Caco-2 (cell line): ENCODE measurements around the gene CDS2. TPM values are rescaled to one million over a fixed set of nuclear protein-coding genes. Genes with fewer than 3 reads are reported as not detected.
A peak's percentile ranks its signal among the peaks of the same experiment; 100 is the strongest.

Source experiments
- BruUV-seq: library from RNA; stranded (reverse); fragments of 400-500 nt; replicated peaks from 2 replicates; lab custom pipeline; 2021; lab: Mats Ljungman, UMichigan
- CTCF ChIA-PET: fragments of 300-600 bp; sonication (Branson Sonifier 250); formaldehyde crosslinking; loops from one replicate; lab custom pipeline; 2022; ENCODE audit warnings: antibody characterized with exemption; lab: Charles Lee
- POLR2A ChIA-PET: fragments of 300-600 bp; sonication (Branson Sonifier 250); formaldehyde crosslinking; loops from one replicate; lab custom pipeline; 2022; ENCODE audit warnings: antibody characterized with exemption; lab: Charles Lee
- DNase-seq, 2 experiments: peaks; one replicate each; pipeline versions ENCODE4 v3.0.0 to v3.0.0-alpha.2; 2020 to 2022
- H3K27me3 ChIP-seq: replicated peaks from 2 replicates; pipeline ENCODE4 v1.6.0; 2011; ENCODE audit warnings: low read length; ENCODE audit not compliant: control insufficient read depth, insufficient read depth
- H3K36me3 ChIP-seq: 2 replicates; pipeline ENCODE4 v1.5.1; 2011; ENCODE audit warnings: low read length; ENCODE audit not compliant: control insufficient read depth, insufficient read depth
- H3K4me1 ChIP-seq: fragments of 250-450 bp; sonication (Bioruptor Pico); 2 replicates; pipeline ENCODE4 v1.5.1; 2020; ENCODE audit warnings: mild to moderate bottlenecking
- H3K4me3 ChIP-seq: 2 replicates; pipeline ENCODE4 v1.5.1; 2011; ENCODE audit warnings: low read depth, mild to moderate bottlenecking, control low read depth, low read length
- H3K9me3 ChIP-seq: fragments of 250-450 bp; sonication (Bioruptor Pico); 2 replicates; pipeline ENCODE4 v1.5.1; 2020; ENCODE audit warnings: mild to moderate bottlenecking, moderate library complexity
- H3K27ac Mint-ChIP-seq: one replicate; pipeline ENCODE4 v1.8.0; 2022; ENCODE audit warnings: mixed read lengths; ENCODE audit not compliant: unreplicated experiment
- H3K27me3 Mint-ChIP-seq: one replicate; pipeline ENCODE4 v1.8.0; 2022; ENCODE audit warnings: mixed read lengths; ENCODE audit not compliant: insufficient read depth, unreplicated experiment
- H3K36me3 Mint-ChIP-seq: one replicate; pipeline ENCODE4 v1.8.0; 2022; ENCODE audit warnings: mild to moderate bottlenecking, mixed read lengths; ENCODE audit not compliant: insufficient read depth, unreplicated experiment
- H3K4me1 Mint-ChIP-seq: one replicate; pipeline ENCODE4 v1.8.0; 2022; ENCODE audit warnings: low read depth, mixed read lengths; ENCODE audit not compliant: unreplicated experiment
- H3K4me3 Mint-ChIP-seq: one replicate; pipeline ENCODE4 v1.8.0; 2022; ENCODE audit warnings: mild to moderate bottlenecking, moderate library complexity, mixed read lengths; ENCODE audit not compliant: unreplicated experiment
- H3K9me3 Mint-ChIP-seq: one replicate; pipeline ENCODE4 v1.8.0; 2022; ENCODE audit warnings: mixed read lengths; ENCODE audit not compliant: unreplicated experiment
- CTCF ChIP-seq, 2 experiments: fragments of 200-600 bp in 1 of 2; IDR thresholded peaks; 1 replicate in 1 of 2; 2 replicates in 1 of 2; pipeline versions ENCODE4 v1.5.1 to v1.8.0; 2011 to 2022; ENCODE audit warnings: antibody characterized with exemption in 1 of 2, control low read depth in 1 of 2, inconsistent platforms in 1 of 2, low read depth in 1 of 2, low read length in 1 of 2, mild to moderate bottlenecking in 1 of 2, moderate library complexity in 1 of 2; ENCODE audit not compliant: insufficient read depth in 1 of 2, severe bottlenecking in 1 of 2, unreplicated experiment in 1 of 2
- intact Hi-C: fragments of 100-400 bp; cut with micrococcal nuclease; formaldehyde crosslinking; loops from one replicate; pipeline ENCODE4 v1.10.0; 2022; ENCODE audit not compliant: unreplicated experiment
- total RNA-seq: library from RNA; stranded (reverse); gene quantifications from 2 replicates; pipeline ENCODE4 v1.2.3, GENCODE V29; 2022

CDS2 gene
- total RNA-seq, 1 experiment from 2014 or later = 53.8 TPM

- Mint-ChIP-seq H3K36me3 (peaks cover 60% of the 10 kb centered on the region), H3K27me3 (no peaks in the 10 kb centered on the region), H3K9me3 (no peaks in the 10 kb centered on the region), H3K4me1 (peaks cover 16% of the 10 kb centered on the region), H3K4me3 (peak overlapping the region; percentile 94), H3K27ac (peak overlapping the region; percentile 91)
- peak overlapping the region; percentile 91 for H3K4me3 ChIP-seq
- peaks cover 1% of the 10 kb centered on the region; the same call in 1 of the 2 replicates for H3K36me3 ChIP-seq
- DNase-seq = no peak
- intact Hi-C loops = loop anchor here (10.0 kb wide), 1 partner anchor 325 kb away; no protein-coding TSS in a partner anchor
- H3K4me1 ChIP-seq = peaks cover 13% of the 10 kb centered on the region; the same call in 1 of the 2 replicates
- no peaks in the 10 kb centered on the region for H3K27me3 ChIP-seq
- CTCF ChIA-PET = interaction anchor here (1.2 kb wide), 1 partner anchor 72 kb away, joined by 9 read pairs; no protein-coding TSS in a partner anchor
- no peaks in the 10 kb centered on the region for H3K9me3 ChIP-seq
- no peak for TF ChIP-seq CTCF (IDR thresholded peaks at IDR 0.05; ENCODE audit: insufficient read depth in 1 of 2, low read depth in 1 of 2, low read length in 1 of 2, severe bottlenecking in 1 of 2, unreplicated experiment in 1 of 2)
- POLR2A ChIA-PET = interaction anchor here (0.6 to 0.7 kb wide), 3 partner anchors 16 to 778 kb away, joined by 3 to 6 read pairs (median 3); no protein-coding TSS in a partner anchor
- BruUV-seq = no TSS peak
These were observed 6.7 kb upstream of the CDS2 start for GRCh38 chr20:5120185-5120476.

- TF ChIP-seq CTCF (IDR thresholded peaks at IDR 0.05; ENCODE audit: insufficient read depth in 1 of 2, low read depth in 1 of 2, low read length in 1 of 2, severe bottlenecking in 1 of 2, unreplicated experiment in 1 of 2) = no peak
- intact Hi-C loops = loop anchor here (10.0 kb wide), 1 partner anchor 322 kb away; no protein-coding TSS in a partner anchor
- Mint-ChIP-seq H3K4me3 (no peak overlapping the region), H3K27ac (no peak overlapping the region), H3K9me3 (no peaks in the 10 kb centered on the region), H3K4me1 (peaks cover 9% of the 10 kb centered on the region), H3K36me3 (peaks cover 48% of the 10 kb centered on the region), H3K27me3 (no peaks in the 10 kb centered on the region)
- DNase-seq = no peak
- no peaks in the 10 kb centered on the region for H3K27me3 ChIP-seq
- POLR2A ChIA-PET = no interaction called here
- peaks cover under 1% of the 10 kb centered on the region for H3K4me1 ChIP-seq
- peaks cover 1% of the 10 kb centered on the region; the same call in 1 of the 2 replicates for H3K36me3 ChIP-seq
- no TSS peak for BruUV-seq
- no peaks in the 10 kb centered on the region for H3K9me3 ChIP-seq
- CTCF ChIA-PET = no interaction called here
- no peak overlapping the region for H3K4me3 ChIP-seq
These were observed 3.9 kb upstream of the CDS2 start for GRCh38 chr20:5122873-5123260.

DNA sequence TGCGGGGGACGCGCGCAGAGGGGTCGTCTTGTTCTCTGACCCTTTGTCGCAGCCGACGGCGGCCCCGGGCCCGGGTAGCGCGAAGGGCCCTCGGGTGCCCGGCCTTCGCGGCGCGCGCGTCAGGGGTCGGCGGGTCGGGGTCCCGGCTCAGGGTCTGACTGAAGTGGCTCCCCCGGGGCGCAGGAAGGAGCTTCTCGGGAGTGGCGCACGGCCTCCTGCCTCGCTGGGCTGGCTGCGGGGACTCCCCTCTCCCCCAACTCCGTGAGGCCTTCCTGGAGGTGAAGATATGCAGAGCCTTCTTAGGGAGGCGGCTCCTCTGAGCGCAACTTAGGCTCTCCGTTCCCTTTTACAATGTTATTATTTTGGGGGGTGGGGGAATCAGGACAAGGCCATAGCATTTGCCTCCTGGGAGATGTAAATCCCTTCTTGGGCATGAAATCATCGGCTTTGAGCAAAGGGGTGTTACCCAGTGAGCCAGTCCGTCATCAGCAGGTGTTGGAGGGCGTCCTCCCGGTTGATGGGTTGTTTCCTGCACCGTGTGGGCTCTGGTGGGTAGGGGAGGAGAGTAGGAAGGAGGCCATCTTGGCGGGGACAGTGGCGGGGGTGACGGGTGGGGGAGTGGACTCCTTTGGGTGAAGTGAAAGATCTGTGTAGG lies 523 bp downstream of the CDS2 start:
- no peaks in the 10 kb centered on the region for H3K27me3 Mint-ChIP-seq
- peaks cover 32% of the 10 kb centered on the region for H3K36me3 Mint-ChIP-seq
- no peaks in the 10 kb centered on the region for H3K27me3 ChIP-seq
- intact Hi-C loops = loop anchor here (10.0 kb wide), 1 partner anchor 317 kb away; no protein-coding TSS in a partner anchor
- no TSS peak for BruUV-seq
- no peaks in the 10 kb centered on the region for H3K9me3 Mint-ChIP-seq
- CTCF ChIA-PET = interaction anchor here (0.6 to 2.1 kb wide), 27 partner anchors 9 to 521 kb away, joined by 3 to 246 read pairs (median 6); no protein-coding TSS in a partner anchor
- peak; percentile 50 to 66 for DNase-seq
- H3K27ac Mint-ChIP-seq = peak overlapping the region; percentile 74
- no peaks in the 10 kb centered on the region for H3K36me3 ChIP-seq
- peak overlapping the region; percentile 86 for H3K4me3 Mint-ChIP-seq
- H3K9me3 ChIP-seq = no peaks in the 10 kb centered on the region
- POLR2A ChIA-PET = interaction anchor here (0.6 to 2.1 kb wide), 3 partner anchors 40 to 387 kb away, joined by 3 to 25 read pairs (median 10); no protein-coding TSS in a partner anchor
- H3K4me3 ChIP-seq = peak overlapping the region; percentile 95
- H3K4me1 ChIP-seq = peaks cover 7% of the 10 kb centered on the region
- peaks cover 13% of the 10 kb centered on the region for H3K4me1 Mint-ChIP-seq
- TF ChIP-seq CTCF (IDR thresholded peaks at IDR 0.05; ENCODE audit: insufficient read depth in 1 of 2, low read depth in 1 of 2, low read length in 1 of 2, severe bottlenecking in 1 of 2, unreplicated experiment in 1 of 2) = no peak
